ENCODE data around the gene NOTCH1.

Gene NOTCH1

GRCh38 chr9:136572828-136573625, 27.2 kb upstream of the NOTCH1 start:
- in situ Hi-C loops (cut with HindIII; ENCODE audit: low sequenced_read_pairs) = no loop called here
- DNase-seq (ENCODE audit: low read depth, low spot score) = no peak
- TF ChIP-seq, protein P1, sequence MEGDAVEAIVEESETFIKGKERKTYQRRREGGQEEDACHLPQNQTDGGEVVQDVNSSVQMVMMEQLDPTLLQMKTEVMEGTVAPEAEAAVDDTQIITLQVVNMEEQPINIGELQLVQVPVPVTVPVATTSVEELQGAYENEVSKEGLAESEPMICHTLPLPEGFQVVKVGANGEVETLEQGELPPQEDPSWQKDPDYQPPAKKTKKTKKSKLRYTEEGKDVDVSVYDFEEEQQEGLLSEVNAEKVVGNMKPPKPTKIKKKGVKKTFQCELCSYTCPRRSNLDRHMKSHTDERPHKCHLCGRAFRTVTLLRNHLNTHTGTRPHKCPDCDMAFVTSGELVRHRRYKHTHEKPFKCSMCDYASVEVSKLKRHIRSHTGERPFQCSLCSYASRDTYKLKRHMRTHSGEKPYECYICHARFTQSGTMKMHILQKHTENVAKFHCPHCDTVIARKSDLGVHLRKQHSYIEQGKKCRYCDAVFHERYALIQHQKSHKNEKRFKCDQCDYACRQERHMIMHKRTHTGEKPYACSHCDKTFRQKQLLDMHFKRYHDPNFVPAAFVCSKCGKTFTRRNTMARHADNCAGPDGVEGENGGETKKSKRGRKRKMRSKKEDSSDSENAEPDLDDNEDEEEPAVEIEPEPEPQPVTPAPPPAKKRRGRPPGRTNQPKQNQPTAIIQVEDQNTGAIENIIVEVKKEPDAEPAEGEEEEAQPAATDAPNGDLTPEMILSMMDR (IDR thresholded peaks at IDR 0.05; ENCODE audit: low read depth, low read length) = no peak
- no peak overlapping the region for H3K4me3 ChIP-seq (ENCODE audit: low read depth, low read length)

GRCh38 chr9:136572003-136572827, 26.4 kb upstream of the NOTCH1 start:
- peak; percentile 77 for DNase-seq (ENCODE audit: low read depth, low spot score)
- TF ChIP-seq, protein P1 (IDR thresholded peaks at IDR 0.05; ENCODE audit: low read depth, low read length) = no peak
- in situ Hi-C loops (cut with HindIII; ENCODE audit: low sequenced_read_pairs) = no loop called here
- no peak overlapping the region for H3K4me3 ChIP-seq (ENCODE audit: low read depth, low read length)

GRCh38 chr9:136571531-136571930, 25.7 kb upstream of the NOTCH1 start:
- TF ChIP-seq, protein P1 (IDR thresholded peaks at IDR 0.05; ENCODE audit: low read depth, low read length) = no peak
- DNase-seq (ENCODE audit: low read depth, low spot score) = no peak
- in situ Hi-C loops (cut with HindIII; ENCODE audit: low sequenced_read_pairs) = no loop called here
- no peak overlapping the region for H3K4me3 ChIP-seq (ENCODE audit: low read depth, low read length)

- TF ChIP-seq, protein P1 (IDR thresholded peaks at IDR 0.05; ENCODE audit: low read depth, low read length) = no peak
- H3K4me3 ChIP-seq (ENCODE audit: low read depth, low read length) = no peak overlapping the region
- DNase-seq (ENCODE audit: low read depth, low spot score) = no peak
- in situ Hi-C loops (cut with HindIII; ENCODE audit: low sequenced_read_pairs) = no loop called here
Observed at GRCh38 chr9:136570916-136571315, 25.1 kb upstream of the NOTCH1 start.

DNA sequence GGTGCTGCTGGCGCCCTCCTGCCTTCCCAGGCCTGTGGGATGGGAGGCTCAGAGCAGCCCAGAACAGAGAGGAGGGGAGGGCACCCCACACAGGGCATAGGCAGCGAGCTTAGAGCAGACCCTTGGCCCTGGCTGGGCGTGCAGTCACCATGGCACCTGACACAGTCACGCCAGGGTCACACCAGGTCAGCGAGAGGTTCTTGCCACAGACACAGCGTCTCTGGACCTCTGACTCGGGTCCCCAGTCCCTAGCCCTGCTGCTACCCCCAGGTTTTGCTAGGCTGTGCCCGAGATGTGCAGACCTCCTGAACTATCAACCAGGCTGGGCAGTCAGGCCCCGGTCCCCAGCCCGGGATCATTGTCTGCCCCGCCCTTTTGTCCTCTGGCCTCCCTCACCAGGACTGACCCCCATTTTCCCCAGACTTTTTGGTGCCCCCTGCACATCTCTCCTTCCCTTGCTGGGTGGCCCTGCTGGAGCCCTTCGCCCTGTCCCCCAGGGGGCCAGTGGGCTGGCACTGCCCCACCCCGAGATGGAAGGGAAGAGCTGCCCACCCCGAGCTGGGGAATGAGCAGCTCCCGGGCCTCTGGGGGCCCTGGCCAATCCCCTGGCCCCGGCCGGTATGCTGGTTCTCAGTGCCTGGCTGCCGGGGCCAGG, 24.5 kb upstream of the NOTCH1 start:
- TF ChIP-seq, protein P1 (IDR thresholded peaks at IDR 0.05; ENCODE audit: low read depth, low read length) = no peak
- in situ Hi-C loops (cut with HindIII; ENCODE audit: low sequenced_read_pairs) = no loop called here
- no peak for DNase-seq (ENCODE audit: low read depth, low spot score)
- H3K4me3 ChIP-seq (ENCODE audit: low read depth, low read length) = no peak overlapping the region

- H3K4me3 ChIP-seq (ENCODE audit: low read depth, low read length) = no peak overlapping the region
- TF ChIP-seq, protein P1 (IDR thresholded peaks at IDR 0.05; ENCODE audit: low read depth, low read length) = no peak
- in situ Hi-C loops (cut with HindIII; ENCODE audit: low sequenced_read_pairs) = no loop called here
- no peak for DNase-seq (ENCODE audit: low read depth, low spot score)
Observed at GRCh38 chr9:136569526-136570148, 23.8 kb upstream of the NOTCH1 start.
